ENCODE data around the gene KLF5.

KLF5 gene

GRCh38 chr13:73073050-73073449, 14.2 kb downstream of the KLF5 start:
- TF ChIP-seq, protein P1, sequence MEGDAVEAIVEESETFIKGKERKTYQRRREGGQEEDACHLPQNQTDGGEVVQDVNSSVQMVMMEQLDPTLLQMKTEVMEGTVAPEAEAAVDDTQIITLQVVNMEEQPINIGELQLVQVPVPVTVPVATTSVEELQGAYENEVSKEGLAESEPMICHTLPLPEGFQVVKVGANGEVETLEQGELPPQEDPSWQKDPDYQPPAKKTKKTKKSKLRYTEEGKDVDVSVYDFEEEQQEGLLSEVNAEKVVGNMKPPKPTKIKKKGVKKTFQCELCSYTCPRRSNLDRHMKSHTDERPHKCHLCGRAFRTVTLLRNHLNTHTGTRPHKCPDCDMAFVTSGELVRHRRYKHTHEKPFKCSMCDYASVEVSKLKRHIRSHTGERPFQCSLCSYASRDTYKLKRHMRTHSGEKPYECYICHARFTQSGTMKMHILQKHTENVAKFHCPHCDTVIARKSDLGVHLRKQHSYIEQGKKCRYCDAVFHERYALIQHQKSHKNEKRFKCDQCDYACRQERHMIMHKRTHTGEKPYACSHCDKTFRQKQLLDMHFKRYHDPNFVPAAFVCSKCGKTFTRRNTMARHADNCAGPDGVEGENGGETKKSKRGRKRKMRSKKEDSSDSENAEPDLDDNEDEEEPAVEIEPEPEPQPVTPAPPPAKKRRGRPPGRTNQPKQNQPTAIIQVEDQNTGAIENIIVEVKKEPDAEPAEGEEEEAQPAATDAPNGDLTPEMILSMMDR (conservative IDR thresholded peaks at IDR 0.05; ENCODE audit: low read depth, low read length), result no peak
- no peak for DNase-seq (ENCODE audit: low read depth)

GRCh38 chr13:73074014-73074413, 15.2 kb downstream of the KLF5 start:
- no peak overlapping the region for H3K4me3 ChIP-seq (ENCODE audit: low read depth, low read length)
- TF ChIP-seq, protein P1 (conservative IDR thresholded peaks at IDR 0.05; ENCODE audit: low read depth, low read length), result no peak
- peak; percentile 35 for DNase-seq (ENCODE audit: low read depth)

More at GRCh38 chr13:73073050-73073449, 14.2 kb downstream of the KLF5 start:
- no peak overlapping the region for H3K4me3 ChIP-seq (ENCODE audit: low read depth, low read length)

DNA sequence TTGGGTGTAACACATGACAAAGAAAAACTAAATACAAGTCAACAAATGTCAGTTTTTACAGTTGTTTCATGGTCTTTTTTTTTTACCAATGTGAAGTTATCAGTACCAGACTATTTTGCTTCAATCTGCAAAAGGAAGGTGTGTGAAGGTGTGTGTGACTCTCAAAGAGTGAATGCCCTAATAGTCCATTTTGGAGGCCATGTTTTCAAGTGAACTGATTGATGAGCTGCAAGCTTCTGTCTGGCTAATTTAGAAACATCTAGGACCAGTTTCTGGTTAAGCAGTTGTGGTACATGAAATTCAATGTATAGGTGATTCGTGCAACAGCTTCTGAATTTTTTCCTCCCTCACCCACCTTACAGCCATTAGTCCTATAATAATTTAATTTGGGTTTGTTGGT, 16.1 kb downstream of the KLF5 start:
- no peak overlapping the region for H3K4me3 ChIP-seq (ENCODE audit: low read depth, low read length)
- no peak for DNase-seq (ENCODE audit: low read depth)
- TF ChIP-seq, protein P1 (conservative IDR thresholded peaks at IDR 0.05; ENCODE audit: low read depth, low read length), result no peak

DNA sequence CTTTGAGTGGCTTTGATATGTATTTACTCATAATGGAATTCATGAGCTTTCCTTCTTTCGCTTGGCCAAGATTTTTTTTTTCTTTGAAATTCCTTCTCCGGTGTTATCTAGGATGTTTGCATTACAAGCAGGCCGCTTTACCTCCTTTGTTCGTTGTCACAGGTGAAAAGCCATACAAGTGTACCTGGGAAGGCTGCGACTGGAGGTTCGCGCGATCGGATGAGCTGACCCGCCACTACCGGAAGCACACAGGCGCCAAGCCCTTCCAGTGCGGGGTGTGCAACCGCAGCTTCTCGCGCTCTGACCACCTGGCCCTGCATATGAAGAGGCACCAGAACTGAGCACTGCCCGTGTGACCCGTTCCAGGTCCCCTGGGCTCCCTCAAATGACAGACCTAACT, 16.7 kb downstream of the KLF5 start:
- peak overlapping the region; percentile 9 for H3K4me3 ChIP-seq (ENCODE audit: low read depth, low read length)
- TF ChIP-seq, protein P1 (conservative IDR thresholded peaks at IDR 0.05; ENCODE audit: low read depth, low read length), result no peak
- no peak for DNase-seq (ENCODE audit: low read depth)

DNA sequence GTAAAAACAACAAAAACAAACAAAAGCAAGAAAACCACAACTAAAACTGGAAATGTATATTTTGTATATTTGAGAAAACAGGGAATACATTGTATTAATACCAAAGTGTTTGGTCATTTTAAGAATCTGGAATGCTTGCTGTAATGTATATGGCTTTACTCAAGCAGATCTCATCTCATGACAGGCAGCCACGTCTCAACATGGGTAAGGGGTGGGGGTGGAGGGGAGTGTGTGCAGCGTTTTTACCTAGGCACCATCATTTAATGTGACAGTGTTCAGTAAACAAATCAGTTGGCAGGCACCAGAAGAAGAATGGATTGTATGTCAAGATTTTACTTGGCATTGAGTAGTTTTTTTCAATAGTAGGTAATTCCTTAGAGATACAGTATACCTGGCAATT, 17.1 kb downstream of the KLF5 start:
- no peak for DNase-seq (ENCODE audit: low read depth)
- TF ChIP-seq, protein P1 (conservative IDR thresholded peaks at IDR 0.05; ENCODE audit: low read depth, low read length), result no peak
- peak overlapping the region; percentile 9 for H3K4me3 ChIP-seq (ENCODE audit: low read depth, low read length)

GRCh38 chr13:73077865-73078264, 19.1 kb downstream of the KLF5 start:
- H3K4me3 ChIP-seq (ENCODE audit: low read depth, low read length), result no peak overlapping the region
- DNase-seq (ENCODE audit: low read depth), result no peak
- TF ChIP-seq, protein P1 (conservative IDR thresholded peaks at IDR 0.05; ENCODE audit: low read depth, low read length), result no peak

GRCh38 chr13:73079359-73079758, 20.6 kb downstream of the KLF5 start:
- TF ChIP-seq, protein P1 (conservative IDR thresholded peaks at IDR 0.05; ENCODE audit: low read depth, low read length), result no peak
- H3K4me3 ChIP-seq (ENCODE audit: low read depth, low read length), result no peak overlapping the region
- DNase-seq (ENCODE audit: low read depth), result no peak
